Activated CD4-positive, CD25-positive, alpha-beta regulatory T cell treated with anti-CD3 and anti-CD28 coated beads, Interleukin-2, amount 50 U/mL, for 72 hours (primary cell): Measurements from ENCODE around the gene ADCYAP1.
"Not testable (repeated sequence)": the region's sequence is repeated elsewhere in the genome, so short reads cannot be mapped to it uniquely, and the experiment has no call there.

Source experiments
- DNase-seq: peaks from one replicate; pipeline ENCODE4 v3.0.0; 2021

ADCYAP1 gene

DNA sequence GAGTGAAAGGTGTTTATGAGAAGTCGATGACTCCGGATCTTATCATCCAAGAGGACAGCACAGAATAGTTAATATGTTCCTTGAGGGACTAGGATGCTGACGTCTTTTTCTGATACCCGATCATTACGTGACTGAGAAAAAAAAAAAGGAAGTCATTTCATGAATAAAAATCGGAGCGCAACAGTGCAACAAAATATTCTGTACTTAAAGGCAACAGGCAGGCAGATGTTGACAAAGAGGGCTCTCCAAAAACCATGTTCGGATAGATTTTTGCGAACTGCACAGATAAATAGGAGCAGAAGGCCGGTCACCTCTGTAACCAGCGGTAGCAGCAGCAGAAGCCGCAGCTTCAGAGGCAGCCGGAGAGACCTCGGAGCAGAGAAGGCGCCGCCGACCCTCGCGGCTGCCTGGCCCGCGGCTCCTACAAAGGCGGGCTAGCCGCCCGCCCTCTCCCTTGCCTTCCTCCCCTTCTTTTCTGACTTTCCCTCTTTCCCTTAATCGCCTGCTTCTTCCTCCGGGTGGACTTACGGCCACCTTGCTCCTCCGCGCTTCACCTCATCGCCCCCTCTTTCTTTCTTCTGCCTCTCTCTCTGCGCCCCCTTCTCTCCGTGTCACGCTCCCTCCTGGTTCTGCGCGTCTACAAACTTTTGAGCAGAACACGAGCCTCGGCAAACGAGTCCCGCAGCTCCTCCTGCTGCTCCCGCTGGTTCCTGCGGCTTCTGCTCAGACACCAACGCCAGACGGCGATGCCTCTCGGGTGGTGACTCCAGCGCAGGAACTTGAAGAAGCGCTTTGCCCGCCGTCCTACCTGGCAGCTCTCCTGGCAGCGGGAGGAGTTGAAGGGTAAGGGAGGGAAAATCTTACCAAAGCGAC lies at the start of gene ADCYAP1:
Gene ADCYAP1, plus strand, starts transcription at position 654 of the 873 bp plus-strand sequence. CDS start 516 bp downstream, outside the sequence.
- DNase-seq = no peak

DNA sequence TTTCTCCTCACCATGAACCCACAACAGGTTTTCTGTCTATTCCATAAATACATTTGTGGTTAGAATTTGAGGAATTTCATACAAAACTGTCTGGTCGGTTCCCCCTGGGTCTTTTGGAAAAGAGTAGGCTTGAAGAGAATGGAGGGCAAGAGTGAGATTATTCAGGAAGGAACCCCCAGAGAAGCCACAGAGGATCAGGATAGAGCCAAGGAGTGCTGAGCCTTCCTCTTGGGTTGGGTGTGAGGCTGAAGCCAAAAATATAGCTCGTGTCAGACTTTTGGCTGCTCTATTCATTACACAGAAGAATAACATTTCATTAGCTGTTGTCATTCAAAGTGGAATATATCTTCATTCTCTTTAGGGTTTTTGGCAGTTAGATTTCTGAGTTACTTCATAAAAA lies 46.7 kb upstream of the ADCYAP1 start:
- no peak for DNase-seq

DNA sequence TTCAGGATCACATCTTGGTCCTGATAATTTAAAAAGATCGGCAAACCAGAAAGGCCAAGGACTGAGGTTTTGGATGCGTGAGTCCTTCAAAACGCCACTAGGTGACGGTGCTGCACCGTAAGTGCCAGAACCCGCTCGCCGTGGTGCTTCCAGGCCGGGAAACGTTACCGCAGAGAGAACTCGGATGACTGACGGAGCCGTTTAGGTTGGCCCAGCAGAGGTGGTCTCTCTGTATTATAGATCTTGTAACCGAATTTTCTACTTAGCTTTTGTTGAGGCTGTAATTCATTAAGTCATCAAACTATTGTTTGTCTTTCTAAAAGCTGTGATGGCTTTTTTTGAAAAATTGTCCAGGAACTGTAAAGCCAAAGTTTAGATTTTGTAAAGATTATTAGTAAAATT lies 39.8 kb upstream of the ADCYAP1 start:
- DNase-seq = peak; percentile 45

DNA sequence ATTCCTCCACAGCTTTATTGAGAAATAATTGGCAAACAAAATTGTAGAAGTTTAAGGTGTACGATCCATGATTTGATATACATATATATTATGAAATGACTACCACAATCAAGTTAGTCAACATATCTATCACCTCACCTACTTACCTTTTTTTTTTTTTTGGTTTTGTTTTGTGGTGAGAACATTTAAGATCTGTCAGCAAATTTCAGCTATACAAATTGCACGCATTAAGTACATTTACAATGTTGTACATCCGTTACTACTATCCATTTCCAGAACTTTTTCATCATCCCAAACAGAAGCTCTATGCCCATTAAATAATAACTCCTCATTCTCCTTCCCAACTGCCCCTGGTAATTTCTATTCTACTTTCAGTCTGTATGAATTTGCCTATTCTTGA lies 37.4 kb upstream of the ADCYAP1 start:
- no peak for DNase-seq

DNA sequence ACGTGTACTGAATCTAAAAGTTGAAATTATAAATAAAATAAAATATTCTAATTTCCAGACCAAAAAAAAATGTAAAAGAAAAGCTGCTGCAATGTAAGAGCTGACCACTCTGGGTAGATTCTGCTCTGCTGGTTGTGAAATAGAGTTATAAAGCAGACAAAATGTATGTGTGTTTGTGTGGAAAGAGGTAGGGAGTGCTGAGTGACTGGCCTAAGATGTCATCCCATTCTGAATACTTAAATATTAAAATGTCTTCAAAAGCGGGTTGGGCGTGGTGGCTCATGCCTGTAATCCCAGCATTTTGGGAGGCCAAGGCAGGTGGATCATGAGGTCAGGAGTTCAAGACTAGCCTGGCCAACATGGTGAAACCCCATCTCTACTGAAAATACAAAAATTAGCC lies 31.2 kb upstream of the ADCYAP1 start:
- DNase-seq = not testable (repeated sequence)

DNA sequence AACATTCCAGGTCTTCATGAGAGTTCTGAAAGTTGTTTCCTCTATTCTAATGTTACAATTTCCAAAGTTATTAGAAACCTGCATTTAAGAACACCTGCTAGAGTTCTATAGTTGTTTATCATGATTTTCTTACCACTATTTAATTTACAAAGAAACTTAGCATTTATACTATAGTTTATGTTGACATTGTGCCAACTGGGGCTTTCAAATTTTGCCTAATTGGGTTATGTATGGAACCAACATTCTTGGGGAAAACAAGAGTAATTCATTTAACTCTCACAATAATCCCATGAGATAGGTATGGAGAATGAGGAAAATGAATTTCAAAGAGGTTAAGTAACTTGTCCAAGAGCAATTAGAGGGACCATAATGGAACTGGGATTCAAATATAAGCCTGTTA lies 28.8 kb upstream of the ADCYAP1 start:
- no peak for DNase-seq

DNA sequence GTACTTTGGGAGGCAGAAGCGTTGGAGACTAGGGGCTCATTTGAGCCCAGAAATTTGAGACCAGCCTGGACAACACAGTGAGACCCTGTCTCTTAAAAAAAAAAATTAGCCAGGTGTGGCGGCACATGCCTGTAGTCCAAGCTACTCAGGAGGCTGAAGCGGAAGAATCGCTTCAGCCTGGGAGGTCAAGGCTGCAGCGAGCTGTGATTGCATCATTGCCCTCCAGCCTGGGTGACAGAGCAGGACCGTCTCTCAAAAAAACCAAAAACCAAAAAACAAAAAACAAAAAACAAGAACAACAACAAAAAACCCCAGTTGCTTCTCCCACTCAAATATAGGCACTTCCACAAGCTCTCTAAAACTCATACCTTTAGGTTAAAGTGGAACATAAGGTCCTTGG lies 27.4 kb upstream of the ADCYAP1 start:
- no peak for DNase-seq

DNA sequence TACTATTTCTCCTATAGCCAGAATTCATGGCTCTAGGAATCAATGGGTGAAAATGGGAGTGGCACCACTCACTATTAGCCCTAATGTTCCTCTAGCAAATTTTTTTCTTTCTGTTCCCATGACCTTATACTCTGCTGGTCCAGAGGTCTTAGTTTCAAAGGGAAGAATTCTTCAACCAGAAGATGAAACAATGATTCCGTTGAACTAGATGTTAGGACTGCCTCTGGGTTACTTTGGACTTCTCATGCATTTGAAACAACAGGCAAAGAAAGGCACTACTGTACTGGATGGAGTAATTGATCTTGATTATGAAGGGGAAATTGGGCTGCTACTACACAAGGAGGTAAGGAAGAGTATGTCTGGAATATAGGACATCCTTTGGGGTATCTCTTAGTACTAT lies 18.6 kb upstream of the ADCYAP1 start:
- no peak for DNase-seq

DNA sequence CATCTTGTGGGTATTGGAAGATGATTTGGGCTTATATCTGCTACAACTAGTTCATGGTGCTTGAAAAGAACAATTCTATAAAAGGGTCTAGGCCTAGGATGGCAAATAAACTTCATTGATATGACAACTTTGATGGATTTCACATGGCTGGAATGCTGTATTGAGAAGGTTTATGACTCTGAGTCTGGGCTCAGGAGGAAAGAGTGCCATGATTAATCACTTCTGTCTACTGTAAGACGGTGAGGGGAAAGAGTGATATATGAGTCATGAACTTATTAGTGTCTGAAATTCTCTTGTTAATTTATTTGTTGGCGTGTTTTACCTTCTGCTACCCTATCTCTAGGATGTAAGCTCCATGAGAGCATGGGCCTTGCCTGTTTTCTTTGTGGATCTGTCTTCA lies 17.0 kb upstream of the ADCYAP1 start:
- DNase-seq = no peak

DNA sequence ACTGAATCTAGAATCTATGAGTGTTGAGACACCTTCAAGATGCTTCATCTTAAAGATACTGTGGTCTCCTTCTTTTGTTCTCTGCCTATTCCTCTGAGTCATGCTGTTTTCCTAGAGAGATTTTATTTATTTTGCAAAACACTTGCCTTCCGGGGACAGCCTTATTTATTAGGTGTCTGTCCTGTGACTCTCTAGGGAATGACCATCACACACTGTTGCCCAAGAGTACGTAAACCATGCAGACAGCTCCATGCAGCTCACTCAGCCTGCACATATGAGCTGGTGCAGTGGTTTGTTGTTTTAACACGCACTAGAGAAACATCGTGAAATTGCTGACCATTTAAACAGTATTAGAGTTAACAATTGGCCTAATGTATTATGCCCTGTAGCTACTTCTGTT lies 12.4 kb upstream of the ADCYAP1 start:
- DNase-seq = no peak

DNA sequence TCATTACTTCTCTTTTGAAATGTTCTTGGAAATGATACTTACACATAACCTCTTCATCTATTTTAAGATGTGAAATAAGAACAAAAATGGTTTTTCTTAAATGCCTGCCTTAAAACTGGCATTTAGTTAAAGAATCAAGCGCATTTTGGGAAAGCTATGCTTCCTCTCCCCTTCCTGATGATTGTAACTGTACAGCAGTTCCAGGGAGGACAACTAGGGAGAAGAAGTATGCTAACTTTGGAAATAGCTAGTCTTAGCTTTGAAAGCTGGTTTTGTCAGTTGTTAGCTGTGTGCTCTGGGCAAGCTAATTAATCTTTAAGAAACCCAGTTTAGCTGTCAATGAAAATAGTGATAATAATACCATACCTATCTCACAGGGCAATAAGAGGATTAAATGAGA lies 8.4 kb upstream of the ADCYAP1 start:
- no peak for DNase-seq

DNA sequence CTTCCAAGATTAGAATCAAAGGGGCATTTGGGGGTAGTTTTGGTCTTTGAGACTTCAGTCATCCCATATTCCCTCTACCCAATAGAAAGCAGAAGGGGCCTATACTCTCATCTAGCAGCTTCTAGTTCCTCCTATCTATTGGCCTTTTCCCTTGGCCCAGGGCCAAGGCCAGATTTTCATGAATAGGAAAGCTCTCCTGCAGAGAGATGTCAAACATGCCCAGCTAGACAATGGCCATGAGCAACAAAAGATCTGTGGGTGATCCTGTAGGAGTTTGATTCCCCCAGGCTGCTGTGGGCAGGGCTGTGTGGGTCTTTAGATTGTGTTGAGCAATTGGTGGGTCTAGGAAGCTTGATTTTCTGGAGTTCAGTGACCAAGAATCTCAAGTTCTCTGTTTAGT lies 2.9 kb upstream of the ADCYAP1 start:
- no peak for DNase-seq

DNA sequence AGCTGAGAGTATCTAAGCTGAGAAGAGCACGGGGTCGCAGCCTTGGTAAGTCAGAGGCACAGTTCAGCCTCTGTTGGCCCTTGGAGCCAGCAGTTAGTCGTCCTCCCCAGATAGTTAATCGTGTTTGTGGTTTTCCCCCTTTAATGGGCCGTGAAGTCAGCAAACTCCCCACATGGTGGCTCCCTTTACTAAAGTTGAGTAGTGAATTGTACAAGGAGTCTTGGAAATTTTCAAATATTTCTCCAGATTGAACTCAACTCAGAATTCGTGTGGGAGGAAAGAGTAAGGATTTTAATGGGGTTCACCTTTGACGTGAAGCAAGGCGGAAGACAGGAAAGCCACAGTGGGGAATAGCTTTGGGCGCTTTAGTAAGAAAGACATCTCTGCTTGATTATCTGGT lies 2.4 kb upstream of the ADCYAP1 start:
- no peak for DNase-seq

DNA sequence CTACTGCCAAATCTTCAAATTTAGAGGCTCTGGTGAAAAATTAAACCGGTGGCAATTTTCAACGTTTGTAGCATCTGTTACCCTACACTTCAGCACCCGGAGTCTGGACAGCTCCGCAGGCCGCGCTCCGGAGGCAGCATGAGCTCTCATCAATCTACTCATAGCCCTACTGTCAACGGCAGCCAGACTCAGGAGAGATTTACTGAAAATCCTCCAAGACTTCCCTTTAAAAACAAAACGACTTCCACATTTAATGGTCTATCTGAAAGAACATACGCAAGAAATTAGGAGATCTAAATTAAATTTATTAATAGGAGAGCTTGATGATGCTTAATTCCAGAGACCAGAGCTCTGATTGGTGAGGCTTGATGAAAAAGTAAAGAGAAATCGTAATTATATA lies 970 bp upstream of the ADCYAP1 start:
- peak; percentile 32 for DNase-seq

DNA sequence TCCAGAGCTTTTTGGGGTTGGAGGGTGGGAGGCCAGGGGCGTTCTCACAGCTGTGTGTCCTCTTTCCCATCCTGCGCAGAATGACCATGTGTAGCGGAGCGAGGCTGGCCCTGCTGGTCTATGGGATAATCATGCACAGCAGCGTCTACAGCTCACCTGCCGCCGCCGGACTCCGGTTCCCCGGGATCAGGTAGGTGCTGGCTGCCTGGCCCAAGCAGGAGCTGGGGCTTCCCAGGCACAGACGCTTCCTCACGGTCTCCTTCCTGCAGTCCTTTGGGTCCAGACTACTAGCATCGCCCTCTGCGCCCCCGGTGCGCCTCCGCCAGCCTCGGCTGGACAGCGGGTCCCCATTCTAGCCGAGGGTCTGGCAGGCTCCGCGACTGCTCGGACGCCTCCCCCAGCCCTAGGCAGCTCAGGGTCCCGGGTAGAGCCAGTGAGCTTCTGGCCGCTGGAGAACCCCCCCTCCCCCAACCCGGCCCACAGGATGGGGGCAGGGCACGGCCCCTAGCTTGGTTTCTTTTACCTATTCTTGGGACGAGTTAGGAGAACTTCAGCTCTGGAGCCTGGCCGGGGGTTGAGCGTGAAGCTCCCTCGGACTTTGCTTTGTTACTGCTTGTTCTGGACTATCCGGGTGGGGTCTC lies 756 bp downstream of the ADCYAP1 start:
- DNase-seq = no peak

DNA sequence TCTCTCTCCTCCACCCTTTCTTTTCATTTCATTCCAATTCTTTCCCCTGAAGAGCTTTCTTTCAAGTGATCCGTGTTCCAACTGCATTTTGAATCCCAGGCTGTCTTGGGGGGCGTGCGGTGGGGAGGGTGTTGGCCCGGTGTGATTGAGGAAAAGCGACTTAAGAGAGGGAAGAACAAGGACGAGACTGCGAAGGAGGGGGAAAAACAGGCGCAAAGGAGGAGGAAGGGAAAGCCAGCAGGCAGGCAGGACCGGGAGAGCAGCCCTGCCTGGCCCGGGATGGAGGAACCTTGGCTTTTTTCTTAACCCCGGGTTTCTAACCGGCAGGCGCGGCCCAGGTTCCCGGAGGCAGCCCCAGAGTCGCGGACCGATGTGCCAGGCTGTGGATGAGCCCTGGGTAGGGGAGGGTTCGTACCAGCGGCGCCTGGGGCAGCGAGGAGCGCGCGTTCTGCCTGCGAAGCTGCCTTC lies 1.3 kb downstream of the ADCYAP1 start:
- DNase-seq = no peak

DNA sequence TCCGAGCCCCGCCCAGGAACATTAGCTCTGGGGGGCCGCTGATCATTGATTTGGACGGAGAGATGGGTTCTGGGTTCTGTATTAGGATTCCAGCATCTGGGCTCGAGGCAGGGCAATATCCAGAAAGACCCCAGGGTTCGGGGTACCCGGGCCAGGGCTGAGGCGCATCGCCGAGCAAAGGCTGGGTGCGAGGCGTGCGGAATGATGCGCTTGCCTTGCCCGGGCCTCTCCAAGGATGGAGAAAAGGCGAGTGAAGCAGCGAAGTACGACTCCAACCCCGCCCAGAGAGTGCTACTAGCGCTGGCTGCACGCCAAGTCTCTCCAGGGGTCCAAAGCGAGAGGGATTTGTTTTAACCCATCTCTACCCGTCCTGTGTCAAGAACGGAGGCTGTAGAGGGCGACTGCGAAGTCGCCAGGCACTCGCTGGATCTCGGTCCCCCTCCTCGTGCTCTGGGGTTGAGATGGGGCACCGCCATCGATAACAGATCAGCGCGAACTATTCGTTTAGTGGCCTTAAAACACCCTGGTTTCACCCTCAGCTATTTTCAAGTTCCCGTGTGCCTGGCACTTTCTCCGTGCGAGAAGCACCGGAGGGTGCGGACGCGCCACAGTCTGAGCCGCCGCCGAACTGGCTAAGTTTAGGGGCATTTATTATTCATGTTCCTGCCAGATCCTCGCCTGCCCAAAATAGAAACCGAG lies 1.9 kb downstream of the ADCYAP1 start:
- DNase-seq = no peak

DNA sequence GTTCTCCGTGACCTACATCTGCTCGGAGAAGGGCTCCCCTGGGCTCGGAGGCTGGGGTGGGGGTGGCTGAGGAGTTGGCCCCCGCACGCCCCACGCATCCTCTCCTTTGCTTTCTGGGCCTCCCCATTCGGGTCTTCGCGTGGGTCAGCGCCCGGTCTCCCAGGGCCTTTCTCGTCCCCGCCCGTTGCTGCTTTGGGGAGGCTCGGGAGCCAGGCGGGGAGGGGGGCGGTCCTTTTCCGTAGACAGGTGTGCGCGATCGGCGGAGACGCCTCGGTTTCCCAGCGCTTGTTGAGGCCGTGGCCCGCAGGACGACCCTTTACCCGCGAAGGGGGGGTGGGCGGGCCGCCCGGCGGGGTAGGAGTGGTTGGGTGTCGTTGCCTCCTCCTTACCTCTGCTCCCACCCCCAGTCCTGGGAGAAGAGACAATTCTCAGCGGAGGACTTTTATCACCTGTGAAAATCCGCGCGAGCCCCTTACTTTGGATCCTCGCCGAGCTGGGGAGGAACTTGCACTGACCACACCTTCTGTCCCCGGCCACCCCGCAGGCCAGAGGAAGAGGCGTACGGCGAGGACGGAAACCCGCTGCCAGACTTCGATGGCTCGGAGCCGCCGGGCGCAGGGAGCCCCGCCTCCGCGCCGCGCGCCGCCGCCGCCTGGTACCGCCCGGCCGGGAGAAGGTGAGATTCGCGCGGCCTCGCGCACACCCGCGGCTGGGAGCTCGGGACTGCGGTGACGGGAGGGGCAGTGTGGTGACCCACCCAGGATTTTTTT lies 2.6 kb downstream of the ADCYAP1 start:
- DNase-seq = no peak

DNA sequence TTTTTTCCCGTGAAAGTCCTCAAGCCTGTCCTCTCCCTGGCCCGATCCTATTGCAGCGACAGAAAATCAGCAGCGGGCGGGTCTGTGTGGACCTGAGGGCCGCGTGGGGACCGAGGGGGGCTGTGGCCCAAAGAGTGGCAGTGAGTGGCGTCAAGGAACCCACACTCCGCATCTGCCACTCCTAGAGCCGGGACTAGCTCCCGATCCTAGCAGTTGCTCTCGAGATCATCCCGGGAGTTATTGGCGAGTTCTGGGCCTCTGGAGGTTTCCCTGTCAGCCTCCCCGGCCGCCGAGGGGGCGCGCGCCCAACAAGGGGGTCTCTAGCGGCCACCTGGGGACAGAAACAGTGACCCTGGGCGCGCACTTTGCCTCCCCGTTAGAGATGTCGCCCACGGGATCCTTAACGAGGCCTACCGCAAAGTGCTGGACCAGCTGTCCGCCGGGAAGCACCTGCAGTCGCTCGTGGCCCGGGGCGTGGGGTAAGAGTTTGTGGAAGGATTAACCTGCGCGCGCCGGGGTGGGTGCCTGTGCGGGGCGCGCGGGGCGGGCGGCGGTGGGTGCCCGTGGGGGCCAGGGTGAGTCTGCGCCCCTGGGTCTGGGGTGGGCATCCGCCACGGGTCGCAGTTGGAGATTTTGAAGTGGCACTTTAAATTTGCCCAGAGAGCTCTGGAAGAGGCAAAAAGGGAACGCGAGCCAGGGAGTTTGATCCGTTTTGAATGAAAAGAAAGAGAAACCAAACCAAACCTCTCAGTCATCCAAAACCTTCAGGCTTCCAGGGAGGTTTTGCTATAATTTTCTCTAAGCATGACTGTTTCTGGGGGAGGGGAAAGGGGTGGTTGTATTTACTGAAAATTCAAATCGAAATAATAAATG lies 3.5 kb downstream of the ADCYAP1 start:
- DNase-seq = no peak

DNA sequence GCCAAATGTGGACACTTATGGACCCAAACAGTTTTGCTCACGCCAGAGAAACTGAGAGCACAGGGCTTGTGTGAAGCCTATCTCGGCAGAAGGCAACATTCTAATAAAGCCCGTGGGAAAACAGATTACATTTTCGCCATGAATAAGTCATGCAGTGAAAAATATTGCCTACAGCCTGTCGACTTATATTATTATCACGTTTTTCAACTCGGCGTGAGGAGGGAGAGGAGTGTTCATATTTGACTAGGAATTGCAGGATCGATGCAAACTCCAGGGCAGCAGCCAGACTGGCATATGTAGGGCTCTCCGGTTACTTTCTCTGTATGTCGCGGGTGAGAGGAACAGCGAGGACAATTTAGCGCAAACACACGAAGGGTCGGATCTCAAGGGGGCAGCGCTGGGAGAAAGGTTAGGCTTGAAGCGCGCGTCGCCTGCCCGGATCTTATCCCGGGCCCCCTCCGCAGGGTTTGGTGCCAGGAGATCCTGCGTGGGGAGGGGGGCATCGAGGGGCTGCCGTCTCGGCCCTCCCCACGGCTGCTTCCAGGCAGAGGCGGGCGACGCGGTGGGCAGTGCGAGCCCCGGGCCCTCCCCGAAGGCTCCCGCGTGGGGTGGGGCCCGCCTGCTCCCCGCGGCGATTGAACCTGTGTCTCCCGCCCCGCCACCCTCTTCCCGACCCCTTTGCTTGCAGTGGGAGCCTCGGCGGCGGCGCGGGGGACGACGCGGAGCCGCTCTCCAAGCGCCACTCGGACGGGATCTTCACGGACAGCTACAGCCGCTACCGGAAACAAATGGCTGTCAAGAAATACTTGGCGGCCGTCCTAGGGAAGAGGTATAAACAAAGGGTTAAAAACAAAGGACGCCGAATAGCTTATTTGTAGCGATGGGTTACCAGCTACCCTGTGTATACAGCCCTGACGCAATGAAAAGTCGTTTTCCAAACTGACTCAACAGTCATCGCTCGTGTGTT lies 4.4 kb downstream of the ADCYAP1 start:
- DNase-seq = no peak

DNA sequence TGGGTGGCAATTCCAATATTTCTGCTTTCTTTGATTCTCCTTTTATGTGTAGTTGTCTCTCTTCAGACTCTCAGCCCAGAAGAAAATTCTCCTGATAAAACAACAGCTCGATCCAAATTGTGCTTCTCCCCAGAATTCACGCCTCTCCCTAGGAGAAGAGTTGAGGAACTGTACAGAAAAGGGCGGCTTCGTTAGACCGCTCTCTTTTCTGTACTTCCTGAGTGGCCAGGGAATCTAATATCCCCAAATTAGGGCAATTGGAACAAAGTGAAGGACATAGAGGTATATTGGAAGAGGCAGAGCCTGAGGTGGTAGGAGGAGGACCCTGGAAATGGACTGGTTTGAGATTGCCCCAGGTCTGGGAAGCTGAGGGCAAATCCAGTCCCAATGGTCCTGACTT lies 5.6 kb downstream of the ADCYAP1 start:
- no peak for DNase-seq
